T-helper 2 cell treated with Interferon-gamma antibody and Interleukin-4, amounts not matched to agents 100 ng/mL and 5 ng/mL, for 36 hours (primary cell): ENCODE measurements around the gene HTRA2. TPM values are rescaled to one million over a fixed set of nuclear protein-coding genes. Genes with fewer than 3 reads are reported as not detected.

Experiments used
- intact Hi-C: fragments of 100-400 bp; cut with micrococcal nuclease; formaldehyde crosslinking; loops from one replicate; pipeline ENCODE4 v1.15.1; 2023
- total RNA-seq: library from RNA; stranded (reverse); gene quantifications from 2 replicates; pipeline ENCODE4 v1.2.3, GENCODE V29; 2022

The HTRA2 gene
- total RNA-seq: 48.1 and 49.7 TPM in 2 replicates

DNA sequence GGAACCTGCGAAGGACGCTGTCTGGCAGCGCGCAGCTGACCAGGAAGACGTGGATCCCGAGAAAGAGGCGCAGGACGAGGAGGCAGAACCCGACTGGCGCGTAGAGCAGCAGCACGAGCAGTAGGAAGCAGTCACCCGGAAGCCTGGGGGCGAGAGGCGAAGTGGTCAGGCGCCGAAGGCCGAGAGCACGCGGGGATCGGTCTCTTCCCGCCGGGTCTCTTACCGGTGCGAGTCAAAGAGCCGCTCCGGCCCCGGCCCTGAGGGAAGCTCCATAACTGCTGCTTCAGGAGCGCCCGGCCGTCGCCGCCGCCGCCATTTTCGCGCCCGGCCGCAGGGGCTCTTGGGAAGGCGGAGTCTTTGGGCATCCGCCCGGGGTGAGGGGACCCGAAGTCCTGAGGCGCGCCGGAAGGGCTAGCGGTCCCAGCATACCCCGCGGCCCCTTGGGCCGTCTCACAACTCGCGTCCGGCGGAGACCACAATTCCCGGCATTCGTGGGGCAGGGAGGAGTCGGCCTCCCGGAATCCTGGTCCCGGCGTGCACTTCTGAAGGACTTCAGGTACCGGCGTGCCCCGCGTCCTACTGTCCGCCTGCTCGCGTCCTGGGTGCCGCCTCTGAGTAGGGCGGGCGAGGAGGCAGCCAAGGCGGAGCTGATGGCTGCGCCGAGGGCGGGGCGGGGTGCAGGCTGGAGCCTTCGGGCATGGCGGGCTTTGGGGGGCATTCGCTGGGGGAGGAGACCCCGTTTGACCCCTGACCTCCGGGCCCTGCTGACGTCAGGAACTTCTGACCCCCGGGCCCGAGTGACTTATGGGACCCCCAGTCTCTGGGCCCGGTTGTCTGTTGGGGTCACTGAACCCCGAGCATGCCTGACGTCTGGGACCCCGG, at the start of gene HTRA2, which contains the start of gene AUP1:
TSS of gene HTRA2 (plus strand) at position 577 of the 882 bp plus-strand sequence. CDS start at position 651, 74 bp downstream.
TSS of gene AUP1 (minus strand) at position 350 of the 882 bp plus-strand sequence. CDS start at position 273, 77 bp downstream.
- intact Hi-C loops: loop anchor here (1.0 to 5.0 kb wide), 11 partner anchors 15 to 793 kb away; partner anchors contain the start of genes C2orf81, DOK1, LBX2 and MRPL53

DNA sequence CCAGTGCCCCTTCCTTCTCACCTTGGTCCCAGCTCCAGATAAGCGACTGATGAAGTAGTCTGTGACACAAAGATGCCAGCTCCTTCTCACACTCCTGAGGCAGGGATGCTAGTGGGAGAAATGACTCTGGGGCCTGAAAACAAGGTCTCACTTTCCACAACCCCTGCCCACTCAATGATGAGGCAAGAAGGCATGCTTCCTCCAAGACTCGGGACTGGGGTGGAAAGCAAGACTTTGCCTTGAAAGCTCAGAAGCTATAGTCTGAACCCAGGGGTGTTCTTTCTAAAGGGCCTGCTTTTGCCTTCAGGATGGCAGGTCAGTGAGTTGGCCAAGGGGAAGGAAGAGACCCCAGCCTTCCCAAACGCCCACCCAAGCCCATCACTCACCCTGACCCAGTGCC, 48.3 kb upstream of the HTRA2 start:
- intact Hi-C loops: no loop called here

DNA sequence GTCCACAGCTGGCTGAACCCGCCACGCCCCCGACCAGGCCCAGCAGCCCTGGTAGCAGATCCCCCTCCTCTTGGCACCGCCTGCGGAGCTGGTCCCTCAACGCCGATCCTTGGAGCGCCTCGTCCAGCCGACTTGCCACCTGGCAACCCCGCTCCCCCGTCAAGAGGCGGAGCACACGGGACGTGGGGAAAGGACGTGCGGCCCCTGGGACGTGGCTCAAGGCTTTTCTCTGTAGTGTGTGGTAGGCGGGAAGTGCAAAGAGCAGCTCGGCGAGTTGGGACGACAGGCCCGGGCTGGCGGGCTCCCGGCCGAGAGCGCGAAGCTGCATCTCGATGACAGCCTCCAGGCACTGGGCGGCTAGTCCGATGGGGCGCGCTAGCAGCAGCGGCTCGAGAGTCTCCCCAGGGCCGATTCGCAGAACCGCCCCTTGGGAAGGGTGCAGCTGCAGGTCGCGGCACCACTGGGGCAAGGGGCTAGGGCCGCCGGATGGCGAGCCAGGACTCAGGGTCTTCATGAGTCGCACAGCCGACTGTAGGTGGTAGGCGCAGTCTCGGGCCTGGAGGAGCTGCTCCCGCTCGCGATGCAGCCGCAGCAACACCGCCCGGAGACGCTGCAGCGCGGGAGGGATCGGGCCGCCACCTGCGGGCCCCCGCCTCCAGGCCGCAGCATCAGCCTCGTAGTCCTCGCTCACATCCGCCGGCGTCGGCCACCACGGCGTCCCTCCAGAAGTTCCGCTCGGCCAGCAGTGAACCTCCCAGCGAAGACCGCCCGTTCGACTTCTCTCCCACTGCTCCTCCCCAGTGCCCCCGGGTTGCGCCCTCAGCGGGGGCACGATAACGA, 47.6 kb upstream of the HTRA2 start:
- intact Hi-C loops: loop anchor here (1.0 to 2.0 kb wide), 2 partner anchors 10 to 17 kb away; partner anchors contain the start of genes LBX2 and MRPL53

DNA sequence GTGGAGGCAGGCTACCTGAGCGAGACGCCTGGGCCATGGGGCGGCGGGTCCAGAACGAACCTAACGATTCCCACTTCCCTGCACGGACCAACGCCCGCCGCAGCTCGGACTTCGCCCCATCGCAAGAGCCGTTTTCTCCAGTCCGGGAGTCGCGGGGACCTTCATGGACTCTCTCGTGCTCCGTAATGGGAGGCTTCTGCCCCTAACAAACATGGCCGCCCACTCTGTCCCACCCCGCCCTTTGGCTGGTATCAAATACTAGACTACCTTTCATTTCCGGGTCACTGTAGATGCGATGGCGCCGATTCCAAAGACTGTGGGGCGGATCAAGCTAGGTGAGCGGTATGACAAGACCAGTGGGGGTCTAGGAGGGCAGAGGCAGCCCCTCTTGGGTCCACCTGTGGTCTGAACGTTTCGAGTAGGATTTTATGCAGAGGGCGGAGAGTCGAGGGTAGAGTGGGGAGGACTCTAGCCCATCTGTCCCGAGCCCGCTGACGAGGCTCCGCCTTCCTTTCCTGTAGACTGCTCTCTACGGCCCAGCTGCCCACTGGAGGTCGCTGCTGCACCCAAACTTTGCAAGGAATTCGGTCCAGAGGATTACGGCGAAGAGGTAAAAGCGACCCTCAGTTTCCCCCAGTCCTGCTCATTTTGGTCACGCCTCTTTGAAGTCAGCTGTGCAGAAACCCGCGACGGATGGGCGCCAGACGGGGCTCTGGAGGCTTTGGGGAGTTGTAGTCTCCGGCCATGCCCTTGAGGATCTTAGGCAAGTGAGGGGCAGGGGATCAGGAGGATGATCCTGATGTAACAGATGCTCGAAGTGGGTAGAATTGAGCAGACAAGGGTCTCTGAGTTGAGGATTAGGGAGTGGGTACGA, 46.7 kb upstream of the HTRA2 start, which contains the start of the genes CCDC142 and TTC31:
TSS of gene CCDC142 (minus strand) at position 198 of the 874 bp plus-strand sequence. CDS start at position 37, 161 bp downstream.
TSS of gene TTC31 (plus strand) at position 281 of the 874 bp plus-strand sequence. CDS start at position 296, 15 bp downstream.
- intact Hi-C loops: loop anchor here (1.0 to 2.0 kb wide), 8 partner anchors 11 to 104 kb away; partner anchors contain the start of genes AUP1, C2orf81, DOK1 and HTRA2

DNA sequence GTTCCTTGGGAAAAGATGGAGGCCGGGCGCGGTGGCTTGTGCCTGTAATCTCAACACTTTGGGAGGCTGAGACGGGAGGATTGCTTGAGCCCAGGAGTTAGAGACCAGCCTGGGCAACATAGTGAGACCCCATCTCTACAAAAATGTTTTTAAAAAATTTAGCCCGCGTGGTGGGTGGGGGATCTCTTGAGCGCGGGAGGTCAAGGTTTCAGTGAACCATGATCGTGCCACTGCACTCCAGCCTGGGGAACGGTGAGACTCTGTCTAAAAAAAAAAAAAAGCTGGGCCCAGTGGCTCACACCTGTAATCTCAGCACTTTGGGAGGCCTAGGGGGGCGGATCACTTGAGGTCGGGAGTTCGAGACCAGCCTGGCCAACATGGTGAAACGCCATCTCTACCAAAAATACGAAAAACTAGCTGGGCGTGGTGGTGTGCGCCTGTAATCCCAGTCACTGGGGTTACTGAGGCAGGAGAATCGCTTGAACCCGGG, 46.0 kb upstream of the HTRA2 start:
- intact Hi-C loops: loop anchor here (1.0 to 2.0 kb wide), 7 partner anchors 15 to 104 kb away; partner anchors contain the start of genes AUP1, C2orf81, DOK1 and HTRA2

DNA sequence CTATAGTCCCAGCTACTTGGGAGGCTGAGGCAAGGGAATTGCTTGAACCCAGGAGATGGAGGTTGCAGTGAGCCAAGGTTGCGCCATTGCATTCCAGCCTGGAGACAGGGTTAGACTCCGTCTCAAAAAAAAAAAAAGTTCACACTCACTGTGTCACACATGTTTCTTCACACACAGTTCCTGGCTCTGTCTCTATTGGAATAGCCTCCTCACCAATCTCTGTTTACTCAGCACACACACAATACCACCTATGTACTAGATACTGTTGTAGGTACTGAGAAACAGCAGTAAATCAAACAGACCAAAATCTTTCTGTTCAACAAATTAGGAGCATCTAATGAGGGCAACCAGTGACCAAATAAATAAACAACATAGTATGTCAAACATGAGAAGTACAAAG, 43.6 kb upstream of the HTRA2 start:
- intact Hi-C loops: no loop called here

DNA sequence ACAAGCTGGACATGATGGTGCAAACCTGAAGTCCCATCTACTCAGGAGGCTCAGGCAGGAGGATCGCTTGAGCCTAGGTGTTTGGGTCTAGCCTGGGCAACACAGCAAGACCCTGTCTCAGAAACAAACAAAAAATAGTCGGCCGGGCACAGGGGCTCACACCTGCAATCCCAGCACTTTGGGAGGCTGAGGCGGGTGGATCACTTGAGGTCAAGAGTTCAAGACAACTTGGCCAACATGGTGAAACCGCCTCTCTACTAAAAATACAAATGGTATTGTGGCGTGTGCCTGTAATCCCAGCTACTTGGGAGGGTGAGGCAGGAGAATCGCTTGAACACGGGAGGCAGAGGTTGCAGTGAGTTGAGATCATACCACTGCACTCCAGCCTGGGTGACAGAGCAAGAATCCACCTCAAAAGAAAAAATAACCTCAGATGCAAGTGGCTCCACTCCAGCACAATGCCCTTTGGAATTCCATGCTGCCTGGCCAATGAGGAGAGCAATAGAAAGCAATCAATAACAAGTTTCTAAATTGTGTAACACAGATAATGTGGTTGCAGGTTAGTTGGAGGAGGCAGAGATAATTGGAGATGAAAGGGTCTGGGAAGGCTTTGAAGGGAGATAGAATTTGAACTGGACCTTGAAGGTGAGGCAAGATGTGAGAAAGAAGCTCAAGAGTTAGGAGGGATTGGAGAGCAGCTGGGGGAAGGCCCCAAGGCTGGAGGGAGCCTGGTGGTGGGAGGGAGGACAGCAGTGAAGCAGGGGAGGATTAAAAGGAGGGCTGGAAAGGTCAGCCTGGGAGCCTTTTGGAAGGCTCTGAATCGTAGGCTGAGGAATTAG, 40.9 kb upstream of the HTRA2 start:
- intact Hi-C loops: no loop called here

DNA sequence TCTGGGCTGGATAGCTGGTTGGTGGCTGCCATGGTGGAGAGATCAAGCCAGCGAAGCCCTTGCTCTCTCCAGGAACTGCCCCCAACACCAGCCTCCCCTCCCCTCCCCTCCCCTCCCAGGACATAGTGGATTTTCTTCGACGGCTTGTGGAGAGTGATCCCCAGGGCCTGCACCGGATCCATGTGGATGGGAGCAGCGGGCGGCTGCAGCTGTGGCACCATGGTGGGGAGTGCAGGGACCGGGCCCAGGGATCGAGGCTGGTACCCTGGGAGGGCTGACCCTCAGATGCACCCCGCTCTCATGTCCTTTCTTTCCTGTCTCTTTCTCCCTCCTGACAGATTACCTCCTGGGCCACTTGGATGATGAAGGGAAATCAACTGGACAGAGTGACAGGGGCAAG, 39.8 kb upstream of the HTRA2 start:
- intact Hi-C loops: no loop called here

DNA sequence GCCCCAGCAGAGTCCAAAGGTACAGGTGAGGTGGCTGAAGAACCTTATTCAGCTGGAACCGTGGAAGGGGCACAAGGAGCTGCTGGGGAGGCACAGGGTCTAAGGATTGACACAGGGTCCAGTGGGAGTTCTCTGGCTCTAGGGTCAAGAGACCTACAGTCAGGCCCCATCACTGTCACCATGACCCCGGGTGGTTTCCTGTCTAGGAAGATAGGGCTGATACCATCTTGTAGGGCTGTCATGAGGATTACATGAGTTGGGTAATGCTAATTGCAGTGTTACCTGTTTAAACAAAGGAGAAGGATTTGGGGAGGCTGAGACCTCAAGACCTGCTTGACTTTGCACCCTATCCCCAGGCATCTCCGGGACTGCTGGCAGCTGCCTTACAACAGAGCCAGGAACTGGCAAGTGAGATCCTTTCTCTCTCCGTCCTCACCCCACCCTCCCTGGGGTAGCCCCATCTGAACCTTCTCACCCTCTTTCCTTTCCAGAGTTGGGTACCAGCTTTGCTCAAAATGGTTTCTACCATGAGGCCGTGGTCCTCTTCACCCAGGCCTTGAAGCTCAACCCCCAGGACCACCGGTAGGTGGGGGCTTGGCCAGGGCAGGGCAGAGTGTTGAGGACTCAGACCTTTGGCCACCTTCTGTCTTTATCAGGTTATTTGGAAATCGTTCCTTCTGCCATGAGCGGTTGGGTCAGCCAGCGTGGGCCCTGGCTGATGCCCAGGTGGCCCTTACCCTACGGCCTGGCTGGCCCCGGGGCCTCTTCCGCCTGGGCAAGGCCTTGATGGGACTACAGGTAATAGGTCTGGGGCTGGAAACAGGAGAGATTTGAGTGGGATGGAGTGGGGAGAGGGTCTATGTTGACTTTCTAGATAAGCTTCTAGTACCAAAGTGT, 37.8 kb upstream of the HTRA2 start:
- intact Hi-C loops: no loop called here

DNA sequence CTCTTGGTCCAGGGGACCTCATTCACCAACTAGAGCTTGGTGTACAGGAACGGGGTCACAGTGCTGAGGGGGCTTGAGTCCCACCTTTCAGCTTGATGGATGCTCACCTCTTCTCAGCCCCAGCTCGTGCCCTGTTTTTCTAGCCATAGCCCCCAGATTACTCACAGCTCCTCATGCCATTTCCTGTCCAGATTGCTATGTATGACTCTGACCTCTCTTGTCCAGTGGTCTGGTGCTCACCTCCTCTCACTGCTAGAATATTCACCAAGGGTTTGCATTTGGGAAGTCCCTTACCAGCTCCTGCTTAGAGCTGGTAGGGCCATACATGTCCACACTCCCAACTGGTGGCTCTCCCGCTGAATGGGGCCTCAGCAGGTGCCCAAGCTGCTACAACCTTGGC, 36.2 kb upstream of the HTRA2 start:
- intact Hi-C loops: no loop called here

DNA sequence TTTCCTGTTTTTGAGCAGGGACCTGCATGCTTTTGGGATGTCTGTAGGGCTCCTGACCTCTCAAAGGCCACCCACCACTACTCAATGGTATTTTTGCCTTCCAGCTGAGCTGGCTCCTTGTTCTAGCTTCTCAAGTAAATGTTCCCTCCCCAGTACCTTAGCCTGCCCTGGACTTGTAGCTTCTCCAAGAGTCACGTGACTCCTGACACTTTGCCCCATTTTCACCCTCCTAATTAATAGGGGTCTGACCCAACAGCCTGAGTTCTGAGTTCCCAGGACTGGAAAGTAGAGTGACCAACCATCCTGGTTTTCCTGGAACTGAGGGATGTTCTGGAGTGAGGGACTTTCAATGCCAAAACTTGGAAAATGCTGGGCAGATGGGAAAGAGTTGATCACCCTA, 34.3 kb upstream of the HTRA2 start:
- intact Hi-C loops: loop anchor here (5.0 kb wide), 1 partner anchor 37 kb away; no protein-coding TSS in a partner anchor

DNA sequence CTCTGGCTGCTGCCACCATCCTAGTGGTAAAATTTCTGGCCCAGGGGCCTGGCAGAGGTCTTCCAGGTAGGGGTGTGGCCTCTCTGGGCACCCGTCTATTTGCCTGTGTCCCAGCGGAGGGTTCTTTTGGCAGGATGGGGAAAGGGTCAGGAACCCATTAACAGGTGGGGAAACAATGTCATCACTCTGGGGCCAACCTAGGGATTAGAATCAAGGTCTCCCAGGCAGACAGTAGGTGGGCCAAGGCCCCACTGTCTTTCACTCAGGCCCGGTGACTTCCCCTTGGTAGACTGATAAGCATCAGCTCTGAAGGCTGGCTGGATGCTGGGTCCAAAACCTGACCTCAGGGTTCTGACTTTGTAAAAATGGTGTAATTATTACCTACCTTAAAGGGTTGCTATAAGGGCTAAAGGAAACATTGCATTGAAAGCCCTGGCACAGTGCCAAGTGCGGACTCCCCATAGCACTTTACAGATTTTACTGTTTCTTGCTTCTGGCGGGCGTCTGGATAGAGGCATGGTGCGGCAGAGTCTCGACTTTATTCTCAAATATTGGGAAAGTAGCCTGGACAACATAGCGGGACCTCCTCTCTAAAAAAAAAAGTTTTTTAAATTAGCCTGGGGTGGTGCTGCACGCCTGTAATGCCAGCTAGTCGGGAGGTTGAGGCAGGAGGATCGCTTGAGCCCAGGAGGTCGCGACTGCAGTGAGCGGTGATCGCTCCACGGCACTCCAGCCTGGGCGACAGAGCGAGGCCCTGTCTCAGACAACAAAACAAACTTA, 32.5 kb upstream of the HTRA2 start:
- intact Hi-C loops: loop anchor here (5.0 kb wide), 1 partner anchor 35 kb away; no protein-coding TSS in a partner anchor

DNA sequence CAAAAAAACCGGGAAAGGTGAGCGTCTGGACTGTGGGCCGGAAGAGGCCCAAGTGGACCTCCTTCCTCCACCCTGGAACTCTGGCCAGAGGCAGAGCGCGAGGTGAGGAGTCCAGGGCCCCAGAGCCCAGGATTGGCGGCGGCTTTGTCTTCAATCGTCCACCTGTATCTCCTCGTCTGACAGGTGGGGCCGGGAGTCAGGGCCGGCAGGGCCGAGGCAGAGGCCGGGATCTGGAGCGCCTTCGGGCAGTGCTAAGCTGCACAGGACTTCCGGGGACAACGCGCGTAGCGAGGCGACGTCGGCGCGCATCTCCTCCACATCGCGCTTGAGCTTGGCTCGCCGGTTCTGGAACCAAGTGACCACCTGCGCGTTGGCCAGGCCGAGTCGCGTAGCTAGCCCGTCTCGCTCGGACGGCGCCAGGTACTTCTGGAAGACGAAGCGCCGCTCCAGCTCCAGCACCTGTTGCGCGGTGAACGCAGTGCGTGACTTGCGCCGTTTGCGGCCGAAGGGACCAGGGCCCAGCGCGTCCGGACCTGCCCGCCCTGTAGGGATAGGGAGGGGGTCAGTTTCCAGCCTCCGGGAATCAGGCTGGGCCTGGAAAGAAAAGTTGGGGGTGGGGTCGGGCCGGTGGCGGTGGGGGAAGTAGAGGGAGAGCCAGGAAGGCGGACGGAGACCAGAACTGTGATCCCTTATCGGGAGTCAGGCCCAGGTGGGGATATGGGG, 31.8 kb upstream of the HTRA2 start:
- intact Hi-C loops: loop anchor here (2.0 to 5.0 kb wide), 3 partner anchors 15 to 34 kb away; partner anchors contain the start of genes CCDC142, TLX2 and TTC31

DNA sequence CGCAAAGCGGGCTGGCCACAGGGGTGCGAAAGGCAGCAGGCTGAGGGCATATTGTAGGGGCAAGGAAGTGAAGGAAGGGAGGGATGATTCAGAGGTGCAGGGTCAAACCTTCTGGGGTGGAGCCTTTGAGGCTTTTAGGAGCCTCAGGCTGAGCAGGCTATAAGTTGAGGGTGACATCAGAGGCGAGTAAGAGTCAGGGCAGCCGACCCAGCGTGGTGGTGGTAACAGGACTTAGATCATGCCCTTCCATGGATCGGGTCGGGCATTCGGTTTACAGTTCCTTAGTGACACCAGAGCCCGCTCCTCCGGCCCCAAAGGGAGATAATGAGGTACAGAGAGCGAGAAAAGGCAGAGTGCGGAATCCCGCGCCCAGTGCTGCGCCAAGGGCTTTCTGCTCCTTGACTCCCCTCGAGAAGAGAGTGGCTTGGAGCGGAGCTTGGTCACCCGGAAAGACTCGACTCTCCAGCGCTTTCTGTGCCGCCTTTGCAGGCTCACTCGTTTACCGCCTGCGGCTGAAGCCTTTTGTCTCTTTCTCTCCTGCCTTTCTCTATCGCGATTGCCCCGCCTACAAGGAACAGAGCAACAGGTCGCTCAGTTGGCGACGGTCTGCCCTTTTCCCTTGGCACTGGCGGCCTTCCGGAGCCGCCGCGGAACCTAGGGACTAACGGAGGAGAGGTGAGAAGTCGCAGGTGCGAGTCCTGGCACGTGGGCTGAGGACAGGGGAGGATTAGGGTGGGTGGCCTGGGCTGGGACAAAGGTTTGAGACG, 31.1 kb upstream of the HTRA2 start:
- intact Hi-C loops: loop anchor here (1.0 to 5.0 kb wide), 4 partner anchors 9 to 34 kb away; partner anchors contain the start of genes CCDC142, PCGF1, TLX2 and TTC31

DNA sequence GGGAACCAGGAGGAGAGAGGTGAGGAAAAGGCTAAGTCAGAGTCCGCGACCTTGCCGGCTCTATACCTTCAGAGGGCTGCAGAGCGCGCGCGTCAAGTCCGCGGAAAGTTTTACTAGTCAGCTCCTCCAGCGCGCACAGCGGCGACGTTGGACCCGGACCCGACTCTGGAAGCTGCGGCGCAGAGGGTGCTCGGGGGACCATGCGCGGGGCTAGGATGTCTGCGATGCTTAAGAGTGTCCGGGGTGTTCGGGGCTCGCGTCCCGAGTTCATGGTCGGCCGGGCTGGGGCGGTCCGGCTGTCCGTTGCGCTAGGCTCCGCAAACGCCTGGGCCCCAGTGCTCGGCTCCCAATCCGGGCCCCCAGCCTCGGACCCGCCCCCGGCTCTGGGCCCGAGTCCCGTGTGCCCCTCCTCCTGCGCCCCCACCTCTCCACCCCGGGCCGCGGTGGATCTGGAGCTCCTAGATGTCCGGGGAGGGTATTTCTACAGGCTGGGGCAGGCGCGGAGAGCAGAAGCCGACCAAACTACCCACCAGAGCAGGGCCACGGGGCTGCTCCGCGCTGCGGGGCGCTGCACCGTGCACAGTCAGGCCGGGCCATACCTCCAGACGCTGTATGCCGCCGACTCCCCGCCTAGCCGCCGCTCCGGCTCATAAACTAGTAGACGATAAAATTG, 30.3 kb upstream of the HTRA2 start, which contains the start of gene LBX2:
TSS of gene LBX2 (minus strand) at position 337 of the 673 bp plus-strand sequence. CDS start at position 271, 66 bp downstream.
- intact Hi-C loops: loop anchor here (1.0 to 5.0 kb wide), 4 partner anchors 8 to 33 kb away; partner anchors contain the start of genes CCDC142, PCGF1, TLX2 and TTC31
